HG02840 (cell line): ENCODE data around the gene KBTBD13.
"Not testable (repeated sequence)": the region's sequence is repeated elsewhere in the genome, so short reads cannot be mapped to it uniquely, and the experiment has no call there.

Source experiments
- ATAC-seq: cut with Tn5 transposase; IDR thresholded peaks from one replicate; pipeline ENCODE4 v1.9.1; 2021; ENCODE audit warnings: mild to moderate bottlenecking, moderate library complexity, moderate number of reproducible peaks; ENCODE audit not compliant: unreplicated experiment, low FRiP score

Gene KBTBD13

DNA sequence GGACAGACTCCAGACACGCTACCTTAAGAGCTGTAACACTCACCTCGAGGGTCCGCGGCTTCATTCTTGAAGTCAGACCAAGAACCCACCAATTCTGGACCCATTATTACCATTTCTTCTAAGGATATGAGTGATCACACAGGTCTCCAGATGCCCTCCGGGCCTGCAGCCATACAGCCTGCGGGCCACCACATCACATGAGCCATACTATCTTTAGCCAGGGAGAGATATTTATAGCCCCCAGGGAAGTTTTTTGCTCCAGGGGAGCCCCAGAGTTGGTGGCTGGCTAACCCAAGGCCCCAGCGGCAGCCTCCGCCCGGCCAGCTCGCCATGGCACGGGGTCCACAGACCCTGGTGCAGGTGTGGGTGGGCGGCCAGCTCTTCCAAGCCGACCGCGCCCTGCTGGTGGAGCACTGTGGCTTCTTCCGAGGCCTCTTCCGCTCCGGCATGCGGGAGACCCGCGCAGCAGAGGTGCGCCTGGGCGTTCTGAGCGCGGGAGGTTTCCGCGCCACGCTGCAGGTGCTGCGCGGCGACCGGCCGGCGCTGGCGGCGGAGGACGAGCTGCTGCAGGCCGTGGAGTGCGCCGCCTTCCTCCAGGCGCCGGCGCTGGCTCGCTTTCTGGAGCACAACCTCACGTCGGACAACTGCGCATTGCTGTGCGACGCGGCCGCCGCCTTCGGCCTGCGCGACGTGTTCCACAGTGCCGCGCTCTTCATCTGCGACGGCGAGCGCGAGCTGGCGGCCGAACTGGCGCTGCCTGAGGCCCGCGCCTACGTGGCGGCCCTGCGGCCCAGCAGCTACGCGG is at the start of gene KBTBD13:
Gene KBTBD13 (plus strand): TSS at position 261 of the 805 bp plus-strand sequence. CDS start 70 bp downstream, at position 331.
- ATAC-seq = no peak

DNA sequence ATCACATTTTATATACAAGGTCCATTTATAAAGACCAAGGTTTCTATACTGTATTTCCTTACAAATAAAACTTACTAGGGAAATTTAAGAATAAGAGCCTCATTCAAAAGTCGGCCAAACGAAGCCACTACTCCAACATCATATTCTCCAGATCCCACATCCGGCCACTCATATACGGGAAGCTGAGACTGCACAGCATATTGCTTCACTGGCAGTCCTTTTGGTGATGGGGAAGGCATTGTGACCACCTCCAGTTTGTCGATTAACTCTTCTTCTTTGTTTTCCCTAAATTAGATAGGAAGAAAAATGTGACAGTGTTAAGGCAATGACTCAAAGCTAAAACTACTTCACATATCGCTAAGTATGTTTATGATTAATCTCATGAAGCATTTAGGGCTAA is 49.8 kb upstream of the KBTBD13 start:
- no peak for ATAC-seq

DNA sequence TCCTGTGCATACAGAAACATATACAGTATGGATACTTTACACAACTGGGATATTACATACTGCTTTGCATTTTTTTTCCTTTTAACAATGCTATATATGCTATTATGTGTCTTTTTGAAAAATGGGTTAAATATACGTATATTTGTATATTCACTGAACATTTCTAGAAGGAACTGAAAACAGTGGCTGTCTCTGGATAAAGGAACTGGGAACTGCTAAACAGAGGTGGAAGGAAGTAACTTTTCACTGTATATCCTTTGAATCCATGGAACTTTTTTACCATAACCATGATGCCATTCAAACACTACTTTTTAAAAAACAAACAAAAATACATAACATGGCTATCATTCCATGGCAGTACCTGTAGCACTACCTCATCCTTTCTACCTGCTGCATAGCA is 49.0 kb upstream of the KBTBD13 start:
- no peak for ATAC-seq

DNA sequence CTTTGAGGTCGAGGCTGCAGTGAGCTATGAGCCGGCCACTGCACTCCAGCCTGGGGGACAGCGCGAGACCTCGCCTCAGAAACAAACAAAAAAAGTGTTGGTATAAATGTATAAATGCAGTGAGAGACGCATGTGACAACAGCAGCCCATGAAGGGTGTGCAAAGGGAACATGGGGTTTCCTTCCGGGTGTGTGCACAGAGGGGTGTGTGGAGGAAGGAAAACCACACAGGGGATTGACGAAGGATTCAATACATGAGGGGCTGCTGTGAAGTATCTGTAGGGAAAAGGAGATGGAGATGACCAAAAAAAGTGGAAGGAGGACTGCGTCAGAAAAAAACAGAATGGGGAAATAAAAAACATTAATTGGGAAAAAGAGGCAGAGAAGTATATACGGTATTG is 48.2 kb upstream of the KBTBD13 start:
- ATAC-seq = no peak

DNA sequence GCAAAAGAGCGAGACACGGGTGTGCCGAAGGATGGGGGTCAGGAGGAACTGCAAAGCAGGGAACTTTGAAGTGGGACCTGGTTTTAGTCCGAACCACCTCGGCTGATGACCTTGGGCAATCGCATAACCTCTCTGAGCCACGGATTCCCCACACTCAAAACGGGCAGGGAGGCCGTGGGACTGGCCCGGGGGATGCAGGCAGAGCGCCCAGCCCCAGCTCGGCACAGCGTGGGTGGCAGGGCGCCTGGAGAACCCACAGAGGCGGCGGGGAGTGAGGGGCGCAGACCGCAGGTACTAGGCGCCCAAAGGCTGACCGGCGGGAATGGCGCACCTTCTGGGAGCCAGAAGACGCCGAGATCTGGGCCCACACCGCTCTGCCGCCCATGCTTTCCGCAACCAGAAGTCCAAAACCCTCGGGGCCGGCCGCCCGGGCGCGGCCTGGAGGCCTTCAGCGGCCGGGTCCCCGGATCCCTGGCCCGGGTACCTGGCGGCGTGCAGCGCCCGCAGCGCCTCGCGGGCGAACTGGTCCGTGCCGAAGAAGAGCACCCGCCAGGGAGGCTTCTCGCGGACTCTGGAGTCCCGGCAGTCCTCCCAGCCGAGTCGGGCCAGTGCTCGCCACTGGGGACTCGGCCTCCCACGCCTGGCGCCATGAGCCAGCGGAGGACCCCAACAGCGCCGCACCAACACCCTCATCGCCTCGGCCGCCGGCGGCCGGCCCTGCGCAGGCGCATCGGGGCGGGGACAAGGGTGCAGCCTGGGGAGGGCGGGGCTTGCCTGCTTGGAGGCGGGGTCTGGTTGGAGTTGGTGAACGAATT is 47.4 kb upstream of the KBTBD13 start, which contains the start of gene MTFMT:
Gene MTFMT (minus strand): TSS at position 719 of the 815 bp plus-strand sequence. CDS start 26 bp downstream, at position 693.
- peak; percentile 60 for ATAC-seq

DNA sequence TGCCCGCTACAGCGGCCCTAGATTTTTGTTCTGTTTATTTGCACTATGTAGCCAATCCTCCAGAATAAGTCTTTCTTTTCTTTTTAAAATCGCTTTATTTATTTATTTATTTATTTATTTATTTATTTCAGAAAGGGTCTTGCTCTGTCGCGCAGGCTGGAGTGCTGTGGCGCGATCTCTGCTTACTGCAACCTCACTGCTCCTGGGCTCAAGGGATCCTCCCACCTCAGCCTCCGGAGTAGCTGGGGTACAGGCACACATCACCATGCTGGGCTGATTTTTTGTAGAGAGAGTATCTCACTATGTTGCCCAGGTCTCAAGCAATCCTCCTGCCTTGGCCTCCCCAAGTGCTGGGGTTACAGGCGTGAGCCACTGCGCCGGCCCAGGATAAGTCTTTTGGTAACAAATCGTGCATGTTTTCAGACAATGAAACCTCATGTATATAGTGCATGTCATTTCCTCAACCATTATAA is 46.8 kb upstream of the KBTBD13 start:
- no peak for ATAC-seq

DNA sequence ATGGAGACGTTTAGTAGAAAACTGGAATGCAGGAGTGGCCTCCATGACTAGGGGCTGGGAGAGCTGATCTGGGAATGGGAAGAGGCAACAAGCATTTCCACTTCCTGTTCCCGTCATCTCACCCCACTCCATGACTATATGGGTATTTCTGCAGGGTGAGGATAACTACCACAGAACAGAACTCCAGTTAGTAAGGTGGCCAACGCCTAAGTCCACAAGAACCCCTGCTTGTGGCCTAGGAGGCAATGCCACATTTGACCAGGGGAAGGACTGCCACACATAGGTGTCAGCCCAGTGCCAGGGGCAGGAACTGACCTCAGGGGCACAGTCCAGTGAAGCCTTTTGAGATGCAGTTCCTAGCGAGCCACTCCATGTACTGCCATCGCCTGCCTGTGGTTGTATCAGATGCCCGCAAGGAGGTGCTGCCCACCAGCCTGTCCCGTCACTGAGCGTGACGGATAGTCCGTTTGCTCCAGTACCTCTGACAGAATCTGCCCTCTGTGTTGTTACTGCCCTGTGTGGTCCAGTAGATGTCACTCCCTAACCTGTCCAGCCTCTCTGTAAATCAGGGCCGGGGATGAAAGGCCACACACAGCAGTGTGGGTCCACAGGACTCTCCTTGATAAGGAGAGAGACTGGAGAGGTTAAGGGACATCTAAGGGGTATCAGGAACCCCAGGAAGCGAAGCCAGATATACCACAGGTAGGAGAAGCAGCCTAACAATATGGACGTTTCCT is 43.6 kb upstream of the KBTBD13 start:
- ATAC-seq = no peak

DNA sequence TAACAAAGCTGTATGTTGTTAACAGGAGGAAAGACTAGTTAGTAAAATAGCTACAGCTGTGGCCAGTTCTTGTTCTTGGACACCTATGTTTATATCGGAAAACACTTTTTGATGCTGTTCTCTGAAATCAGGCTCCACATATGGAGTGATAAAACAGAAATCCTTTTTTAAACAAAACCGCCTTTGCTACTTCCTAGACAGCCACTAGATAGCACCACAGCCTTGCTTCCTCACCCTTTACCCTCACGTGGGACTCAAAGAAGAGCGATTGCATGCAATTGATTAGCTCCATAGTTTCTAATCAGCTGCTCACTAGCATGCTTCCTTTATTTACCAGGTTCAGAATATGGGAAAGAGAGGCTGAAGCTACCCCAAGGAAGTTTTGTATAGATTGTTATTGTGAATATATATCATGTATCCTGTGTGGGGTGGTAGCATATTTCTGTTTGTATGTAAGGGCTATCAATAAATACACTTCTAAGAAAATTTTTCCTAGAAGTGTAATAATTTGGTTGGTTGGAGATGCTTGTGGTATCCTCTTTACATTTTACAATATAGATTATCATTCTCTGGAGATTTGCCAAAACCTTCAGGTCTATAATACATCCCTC is 42.8 kb upstream of the KBTBD13 start:
- ATAC-seq = no peak

DNA sequence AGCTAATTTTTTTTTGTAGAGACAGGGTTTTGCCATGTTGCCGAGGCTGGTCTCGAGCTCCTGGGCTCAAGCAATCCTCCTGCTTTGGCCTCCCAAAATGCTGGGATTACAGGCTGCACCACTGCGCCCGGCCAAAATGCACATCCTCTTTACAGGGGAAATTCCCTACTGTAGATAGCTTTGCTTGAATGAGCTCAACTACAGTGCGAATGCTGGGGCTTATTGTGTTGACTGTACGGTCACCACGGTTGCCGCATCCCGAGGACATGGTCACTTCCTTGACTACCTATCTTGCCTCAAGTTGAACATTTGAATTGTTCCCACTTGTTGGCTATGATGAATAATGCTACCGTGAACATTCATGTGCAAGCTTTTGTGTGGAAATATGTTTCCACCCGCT is 41.8 kb upstream of the KBTBD13 start:
- ATAC-seq = no peak

DNA sequence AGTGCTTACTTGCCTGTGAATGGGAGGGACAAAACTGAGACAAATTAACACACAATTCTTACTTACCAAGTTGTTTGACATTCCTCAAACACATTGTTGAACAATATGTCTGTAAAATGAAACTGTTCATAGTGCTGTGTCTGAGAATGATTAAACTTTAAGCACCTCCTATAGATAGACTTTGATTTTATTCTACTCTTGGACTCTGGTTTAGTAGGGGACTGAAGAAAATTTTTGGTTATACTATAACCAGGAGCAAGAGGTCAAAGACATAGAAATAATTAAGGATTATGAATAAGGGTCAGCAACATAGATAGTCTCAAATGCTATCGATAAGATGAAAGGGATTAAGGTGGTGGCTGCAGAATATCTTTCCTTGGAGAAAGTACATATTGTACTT is 39.2 kb upstream of the KBTBD13 start:
- ATAC-seq = no peak

DNA sequence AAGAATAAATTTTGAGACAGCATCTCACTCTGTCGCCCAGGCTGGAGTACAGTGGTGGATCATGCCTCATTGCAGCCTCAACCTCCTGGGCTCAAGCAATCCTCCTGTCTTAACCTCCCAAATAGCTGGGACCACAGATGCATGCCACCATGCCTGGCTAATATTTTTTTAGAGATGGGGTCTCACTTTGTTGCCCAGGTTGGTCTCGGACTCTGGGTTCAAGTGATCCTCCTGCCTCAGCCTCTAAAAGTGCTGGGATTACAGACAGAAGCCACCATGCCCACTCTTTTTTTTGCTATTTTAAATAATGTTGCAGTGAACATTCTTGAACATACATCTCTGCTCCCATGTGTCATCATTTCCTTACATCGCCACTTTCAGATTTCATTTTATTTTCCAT is 38.1 kb upstream of the KBTBD13 start:
- ATAC-seq = no peak

DNA sequence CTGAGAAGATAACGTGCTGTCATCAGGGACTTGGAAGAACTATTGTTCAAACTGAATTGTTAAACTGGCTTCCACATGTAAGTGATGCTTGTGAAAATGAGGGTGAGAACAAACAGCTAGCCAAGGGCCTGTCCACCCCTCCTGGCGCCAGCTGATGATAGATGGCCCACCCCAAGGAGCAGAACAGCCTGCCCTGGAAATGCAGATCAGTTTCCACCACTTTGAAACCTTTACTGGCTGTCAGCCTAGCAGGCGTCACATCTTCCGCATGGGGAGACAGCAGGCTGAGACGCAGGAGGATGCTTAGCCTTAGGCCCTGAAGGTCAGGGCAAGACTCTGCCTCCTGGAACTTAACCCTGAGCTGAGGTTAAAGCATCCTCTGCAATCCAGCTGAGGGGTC is 37.7 kb upstream of the KBTBD13 start:
- ATAC-seq = no peak

DNA sequence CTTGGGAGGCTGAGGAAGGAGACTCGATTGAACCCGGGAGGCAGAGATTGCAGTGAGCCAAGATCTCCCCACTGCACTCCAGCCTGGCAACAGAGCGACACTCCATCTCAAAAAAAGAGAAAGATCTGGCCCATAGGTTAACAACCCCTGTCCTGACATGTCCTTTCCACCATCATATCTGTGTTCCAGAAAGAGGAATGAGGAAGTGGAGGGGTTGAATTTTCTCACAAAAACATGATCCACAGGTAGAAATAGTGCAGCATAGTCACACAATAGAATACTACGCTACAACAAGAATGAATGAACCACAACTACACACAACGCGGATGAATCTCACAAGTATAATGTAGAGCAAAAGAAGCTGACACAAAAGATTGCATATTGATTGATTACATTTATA is 36.1 kb upstream of the KBTBD13 start:
- ATAC-seq = no peak

DNA sequence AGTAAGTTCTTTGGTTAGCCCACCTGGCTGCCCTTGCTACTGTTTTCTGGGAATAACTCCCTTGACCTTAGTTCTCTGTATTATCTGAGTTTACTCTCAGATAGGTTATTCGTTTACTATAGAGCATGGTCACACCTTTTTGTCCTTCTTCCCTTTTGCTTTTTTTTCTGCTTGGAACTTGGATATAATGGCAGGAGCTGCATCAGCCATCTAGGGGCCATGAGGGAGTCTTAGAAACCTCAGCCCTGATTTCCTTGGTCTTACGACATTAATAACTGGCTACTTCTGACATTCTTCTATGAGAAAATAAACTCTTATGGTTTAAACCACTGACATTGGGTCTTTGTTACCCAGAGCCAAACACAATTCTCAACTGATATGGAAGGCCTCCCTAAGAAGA is 34.8 kb upstream of the KBTBD13 start:
- no peak for ATAC-seq

DNA sequence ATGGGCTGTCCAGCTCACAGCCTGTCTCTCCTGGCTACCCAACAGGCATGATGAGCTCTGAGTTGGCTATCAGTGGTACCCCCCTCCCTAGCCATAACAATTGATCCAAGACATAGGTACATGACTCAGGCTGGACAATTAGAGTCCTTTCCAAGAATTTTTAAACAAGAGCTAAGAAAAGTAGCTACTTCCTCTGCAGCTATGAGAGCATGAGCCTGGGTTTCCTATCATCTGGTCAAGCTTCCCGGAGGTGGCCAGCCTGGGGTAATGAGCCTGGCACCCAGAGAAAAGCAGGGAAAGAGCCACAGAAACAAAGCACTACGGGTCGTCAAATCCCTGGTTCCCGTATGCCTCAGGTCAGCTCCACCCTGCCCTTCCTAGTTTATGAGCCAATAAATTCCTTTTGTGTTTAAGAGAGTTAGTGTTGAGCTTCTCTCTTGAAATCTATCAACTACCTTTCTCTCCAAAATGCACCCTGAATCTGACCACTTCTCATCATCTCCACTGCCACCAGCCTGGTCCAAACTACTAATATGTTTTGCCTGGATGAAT is 33.7 kb upstream of the KBTBD13 start:
- no peak for ATAC-seq

DNA sequence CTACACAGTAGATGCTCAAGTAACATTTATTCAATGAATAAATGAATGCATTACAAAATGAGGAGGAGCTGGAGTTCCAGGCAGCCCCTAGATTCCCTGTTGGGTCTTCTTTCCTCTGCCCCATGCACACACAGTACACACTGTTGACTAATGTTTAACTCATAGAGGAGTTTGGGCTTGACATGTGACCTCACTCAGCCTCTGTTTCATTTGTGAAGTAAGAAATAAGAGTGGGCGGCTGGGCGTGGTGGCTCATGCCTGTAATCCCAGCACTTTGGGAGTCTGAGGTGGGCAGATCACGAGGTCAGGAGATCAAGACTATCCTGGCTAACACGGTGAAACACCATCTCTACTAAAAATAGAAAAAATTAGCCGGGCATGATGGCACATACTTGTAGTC is 32.3 kb upstream of the KBTBD13 start:
- not testable (repeated sequence) for ATAC-seq

DNA sequence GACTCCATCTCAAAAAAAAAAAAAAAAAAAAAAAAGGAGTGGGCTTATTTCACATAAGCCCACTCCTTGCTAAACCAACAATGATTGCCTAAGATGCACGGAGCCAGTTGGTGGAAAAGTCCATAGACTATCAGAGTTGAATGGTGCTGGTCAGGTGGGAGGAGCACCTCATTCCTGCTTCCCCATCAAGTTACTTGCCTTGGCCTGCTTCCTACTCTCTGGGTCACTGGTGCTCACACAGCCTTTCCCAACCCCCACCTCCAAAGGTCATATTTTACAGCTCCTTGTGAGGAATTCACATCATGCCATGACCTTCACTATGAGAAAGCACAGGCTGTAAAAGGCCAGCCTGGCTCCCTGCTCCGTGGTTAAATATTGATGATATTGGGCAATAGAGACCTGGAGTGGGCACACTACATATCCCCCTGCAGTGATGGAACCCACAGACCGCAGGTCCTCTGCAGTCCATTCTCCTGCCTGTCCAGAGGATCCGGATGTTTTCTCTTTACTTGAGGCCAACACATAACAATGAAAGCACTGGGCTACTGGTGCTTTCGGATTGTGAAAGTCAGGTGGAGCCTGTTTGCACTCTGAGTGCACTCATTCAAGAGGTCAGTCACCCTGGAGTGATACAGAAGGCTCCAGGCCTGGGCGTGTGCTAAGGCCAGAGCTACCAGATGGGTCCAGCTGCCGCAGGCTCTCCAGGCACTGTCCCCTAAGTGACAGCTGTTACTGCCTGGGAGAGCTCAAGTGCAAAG is 31.6 kb upstream of the KBTBD13 start, which contains the start of gene SLC51B:
Gene SLC51B (plus strand): TSS at position 664 of the 758 bp plus-strand sequence. CDS start 4,618 bp downstream, outside the sequence.
- no peak for ATAC-seq

DNA sequence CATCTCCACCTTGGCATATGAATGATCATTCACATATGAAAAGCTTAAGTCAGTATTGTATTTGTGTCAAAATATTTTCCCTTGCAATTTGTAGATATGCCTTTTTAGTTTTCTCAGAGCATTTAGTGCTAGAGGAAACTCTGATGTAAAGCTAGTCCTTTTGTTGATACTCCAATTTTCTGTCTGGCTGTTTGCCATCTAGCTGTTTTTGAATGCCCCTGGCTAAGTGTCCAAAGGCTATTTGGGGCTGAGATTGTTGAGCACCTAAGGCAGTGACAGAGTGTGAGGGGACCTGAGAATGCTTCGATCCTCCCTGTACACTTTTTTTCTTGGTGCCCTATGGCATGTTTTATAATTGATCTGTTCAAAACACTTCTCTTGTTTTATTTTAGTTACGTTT is 28.3 kb upstream of the KBTBD13 start:
- no peak for ATAC-seq

DNA sequence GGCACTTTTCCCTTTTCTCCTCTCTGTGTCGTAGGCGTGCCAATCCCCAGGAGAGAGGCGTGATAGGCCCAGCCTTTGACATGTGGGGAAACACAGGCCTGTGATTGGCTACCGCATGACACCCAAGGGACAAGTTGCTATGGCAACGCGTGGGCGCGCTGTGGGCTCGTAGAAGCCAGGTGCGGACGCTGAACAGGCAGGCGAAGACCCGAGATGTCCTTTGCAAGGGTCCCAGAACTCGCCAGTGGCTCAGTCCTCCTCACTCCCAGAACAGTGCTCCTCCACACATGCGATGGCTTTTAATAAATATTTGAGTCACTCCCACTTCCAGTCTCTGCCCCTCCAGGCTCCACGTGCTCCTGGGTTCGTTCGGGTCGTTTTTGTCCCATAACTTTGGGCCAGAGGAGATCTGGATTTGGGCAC is 27.1 kb upstream of the KBTBD13 start:
- peak; percentile 71 for ATAC-seq
